Mammary epithelial cell (primary cell): ENCODE results near the gene PAX2.

Experiments
- EZH2 ChIP-seq: IDR thresholded peaks from 2 replicates; pipeline ENCODE4 v1.6.1; 2012; ENCODE audit warnings: low read length, inconsistent platforms, borderline replicate concordance
- TF ChIP-seq, protein P1 (sequence below), 2 donors: IDR thresholded peaks in 1 of 2; conservative IDR thresholded peaks in 1 of 2; 2 replicates each; pipeline ENCODE4 v1.5.1; 2011 to 2012; ENCODE audit warnings: inconsistent platforms in 2 of 2, low read length in 2 of 2, mild to moderate bottlenecking in 2 of 2, control low read depth in 1 of 2, low read depth in 1 of 2; ENCODE audit not compliant: insufficient read depth in 1 of 2; ENCODE audit errors: extremely low read depth in 1 of 2

DNA sequence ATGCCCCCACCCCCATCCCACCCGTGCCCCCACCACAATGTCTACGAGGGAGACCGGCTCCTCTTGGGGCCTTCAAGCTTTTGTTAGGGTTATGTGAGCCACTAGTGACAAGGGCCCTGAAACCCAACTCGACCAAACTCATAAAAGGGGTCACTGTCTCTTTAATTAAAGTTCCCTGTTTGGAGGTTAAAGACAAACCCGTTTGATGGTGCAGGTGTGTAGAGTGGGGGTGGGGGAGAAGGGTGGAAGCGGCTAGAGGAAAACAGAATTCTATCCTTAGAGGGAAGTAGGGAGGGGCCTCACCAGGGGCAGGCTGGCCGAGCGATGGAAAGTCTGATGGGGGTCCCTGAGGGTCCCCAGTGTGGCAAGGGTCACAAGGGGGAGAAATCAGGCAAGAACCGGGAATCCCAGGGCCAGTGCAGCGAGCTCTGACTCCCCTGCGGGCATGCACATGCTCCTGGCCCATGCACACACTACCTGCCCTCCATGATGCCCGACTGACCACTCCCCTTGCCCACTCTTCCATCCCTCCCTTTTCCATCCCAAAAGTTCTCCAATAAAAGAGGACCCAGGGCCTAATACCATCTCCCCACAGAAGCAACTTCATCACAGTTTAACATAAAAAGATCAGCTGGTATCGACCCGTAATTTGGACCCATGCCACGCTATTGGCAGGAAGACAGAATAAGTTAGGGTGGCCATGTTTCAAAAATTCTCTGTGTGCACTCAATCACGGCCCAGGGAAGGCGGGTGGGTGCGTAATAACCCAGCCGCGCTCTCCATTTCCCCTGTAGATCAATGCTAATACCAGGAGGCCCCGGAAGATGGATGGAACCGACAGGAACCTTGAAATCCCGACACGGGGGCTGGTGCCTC, 131.4 kb downstream of the PAX2 start:
- TF ChIP-seq, protein P1, sequence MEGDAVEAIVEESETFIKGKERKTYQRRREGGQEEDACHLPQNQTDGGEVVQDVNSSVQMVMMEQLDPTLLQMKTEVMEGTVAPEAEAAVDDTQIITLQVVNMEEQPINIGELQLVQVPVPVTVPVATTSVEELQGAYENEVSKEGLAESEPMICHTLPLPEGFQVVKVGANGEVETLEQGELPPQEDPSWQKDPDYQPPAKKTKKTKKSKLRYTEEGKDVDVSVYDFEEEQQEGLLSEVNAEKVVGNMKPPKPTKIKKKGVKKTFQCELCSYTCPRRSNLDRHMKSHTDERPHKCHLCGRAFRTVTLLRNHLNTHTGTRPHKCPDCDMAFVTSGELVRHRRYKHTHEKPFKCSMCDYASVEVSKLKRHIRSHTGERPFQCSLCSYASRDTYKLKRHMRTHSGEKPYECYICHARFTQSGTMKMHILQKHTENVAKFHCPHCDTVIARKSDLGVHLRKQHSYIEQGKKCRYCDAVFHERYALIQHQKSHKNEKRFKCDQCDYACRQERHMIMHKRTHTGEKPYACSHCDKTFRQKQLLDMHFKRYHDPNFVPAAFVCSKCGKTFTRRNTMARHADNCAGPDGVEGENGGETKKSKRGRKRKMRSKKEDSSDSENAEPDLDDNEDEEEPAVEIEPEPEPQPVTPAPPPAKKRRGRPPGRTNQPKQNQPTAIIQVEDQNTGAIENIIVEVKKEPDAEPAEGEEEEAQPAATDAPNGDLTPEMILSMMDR (conservative IDR thresholded peaks at IDR 0.05 in 1 of 2, IDR thresholded peaks at IDR 0.05 in 1 of 2; ENCODE audit: extremely low read depth in 1 of 2, insufficient read depth in 1 of 2, low read depth in 1 of 2, low read length in 2 of 2), result no peak
- TF ChIP-seq EZH2, result no peak
